ENCODE measurements around the gene CACNB2.

- TF ChIP-seq CTCF (IDR thresholded peaks at IDR 0.05; ENCODE audit: low read depth, low read length, poor library complexity, severe bottlenecking), result no peak
- TF ChIP-seq EZH2phosphoT487 (IDR thresholded peaks at IDR 0.05; ENCODE audit: borderline replicate concordance, low read length), result no peak
Measured at GRCh38 chr10:18418541-18419215, 278.5 kb downstream of the CACNB2 start.

Measured in DOHH2 (cell line).